ENCODE data around the gene NLGN1. TPM values are rescaled to one million over a fixed set of nuclear protein-coding genes. Genes with fewer than 3 reads are reported as not detected.

NLGN1 gene
- total RNA-seq, 2 donors from 2014 or later, result 0.67 to 1.3 TPM

DNA sequence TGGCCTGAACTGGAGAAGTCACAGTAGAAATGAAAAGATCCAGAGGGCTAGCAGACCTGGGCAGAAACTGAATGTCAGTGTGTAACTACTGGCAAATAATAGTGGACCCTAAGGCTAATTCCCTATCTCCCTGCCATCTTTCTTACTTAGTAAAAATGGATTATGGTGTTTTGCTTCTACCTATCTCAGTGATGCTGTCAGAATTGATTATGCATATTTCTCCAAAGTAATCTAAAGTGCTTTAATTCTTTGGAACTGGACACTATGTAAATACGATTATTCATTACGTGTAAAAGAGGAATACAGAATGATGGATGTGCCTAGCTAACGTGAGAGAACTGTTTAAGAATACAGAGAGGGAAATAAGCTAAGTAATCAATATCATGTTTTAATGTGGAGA is 651.9 kb downstream of the NLGN1 start:
- Histone ChIP-seq H3K36me3 (no peaks in the 10 kb centered on the region), H3K9ac (ENCODE audit: low read depth in 2 of 2, low read length in 2 of 2) (no peak overlapping the region), H3K4me3 (no peak overlapping the region), H3K27me3 (no peaks in the 10 kb centered on the region), H3K9me3 (no peaks in the 10 kb centered on the region), H3K4me1 (no peaks in the 10 kb centered on the region), H3K27ac (no peak overlapping the region)
- intact Hi-C loops (cut with DNase I), result no loop called here
- DNase-seq, result no peak
- TF ChIP-seq, protein P1, sequence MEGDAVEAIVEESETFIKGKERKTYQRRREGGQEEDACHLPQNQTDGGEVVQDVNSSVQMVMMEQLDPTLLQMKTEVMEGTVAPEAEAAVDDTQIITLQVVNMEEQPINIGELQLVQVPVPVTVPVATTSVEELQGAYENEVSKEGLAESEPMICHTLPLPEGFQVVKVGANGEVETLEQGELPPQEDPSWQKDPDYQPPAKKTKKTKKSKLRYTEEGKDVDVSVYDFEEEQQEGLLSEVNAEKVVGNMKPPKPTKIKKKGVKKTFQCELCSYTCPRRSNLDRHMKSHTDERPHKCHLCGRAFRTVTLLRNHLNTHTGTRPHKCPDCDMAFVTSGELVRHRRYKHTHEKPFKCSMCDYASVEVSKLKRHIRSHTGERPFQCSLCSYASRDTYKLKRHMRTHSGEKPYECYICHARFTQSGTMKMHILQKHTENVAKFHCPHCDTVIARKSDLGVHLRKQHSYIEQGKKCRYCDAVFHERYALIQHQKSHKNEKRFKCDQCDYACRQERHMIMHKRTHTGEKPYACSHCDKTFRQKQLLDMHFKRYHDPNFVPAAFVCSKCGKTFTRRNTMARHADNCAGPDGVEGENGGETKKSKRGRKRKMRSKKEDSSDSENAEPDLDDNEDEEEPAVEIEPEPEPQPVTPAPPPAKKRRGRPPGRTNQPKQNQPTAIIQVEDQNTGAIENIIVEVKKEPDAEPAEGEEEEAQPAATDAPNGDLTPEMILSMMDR (IDR thresholded peaks at IDR 0.05), result no peak

DNA sequence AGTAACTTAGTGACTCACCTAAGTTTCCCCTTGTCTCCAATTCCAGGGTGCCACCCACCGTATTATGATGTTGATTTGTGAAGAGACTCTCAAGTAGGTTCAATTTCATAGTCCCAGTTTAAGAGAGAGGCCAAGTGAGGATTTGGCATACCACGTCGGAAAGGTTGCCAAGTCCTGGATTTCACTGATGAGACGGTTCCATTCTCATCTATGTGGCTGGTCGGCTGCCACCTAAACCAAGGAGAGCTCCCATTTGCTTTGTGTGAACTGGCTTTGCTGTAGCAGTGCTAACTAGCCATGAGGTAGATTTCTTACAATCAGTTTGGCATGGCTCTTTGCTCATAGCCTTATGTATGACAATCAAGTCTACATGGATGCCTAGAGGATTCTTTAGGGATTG is 653.6 kb downstream of the NLGN1 start:
- DNase-seq, result no peak
- Histone ChIP-seq H3K4me3 (no peak overlapping the region), H3K27me3 (no peaks in the 10 kb centered on the region), H3K9ac (ENCODE audit: low read depth in 2 of 2, low read length in 2 of 2) (no peak overlapping the region), H3K36me3 (no peaks in the 10 kb centered on the region), H3K4me1 (no peaks in the 10 kb centered on the region), H3K27ac (no peak overlapping the region), H3K9me3 (no peaks in the 10 kb centered on the region)
- intact Hi-C loops (cut with DNase I), result no loop called here
- TF ChIP-seq, protein P1 (IDR thresholded peaks at IDR 0.05), result no peak

DNA sequence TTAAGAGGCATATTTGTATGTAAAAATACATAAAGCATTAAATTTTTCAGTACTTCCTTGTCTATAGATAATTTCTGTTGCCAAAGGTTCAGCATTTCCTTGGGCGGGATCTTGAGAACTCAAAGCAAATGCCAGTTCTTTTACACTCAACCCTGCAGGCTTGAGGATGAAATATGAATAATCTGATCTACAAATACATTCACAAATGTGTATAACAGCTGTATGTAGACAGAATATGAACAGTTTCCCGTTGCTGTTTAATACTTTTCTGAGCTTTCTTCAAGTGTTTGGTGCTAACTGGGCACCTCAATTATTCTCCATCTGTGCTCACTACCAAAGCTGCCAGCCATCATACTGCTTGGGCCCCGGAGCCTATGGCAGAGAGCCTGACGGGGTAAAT is 661.3 kb downstream of the NLGN1 start:
- H3K27ac ChIP-seq, result no peak overlapping the region
- no peaks in the 10 kb centered on the region for H3K9me3 ChIP-seq
- no peak overlapping the region for H3K9ac ChIP-seq (ENCODE audit: low read depth in 2 of 2, low read length in 2 of 2)
- no peaks in the 10 kb centered on the region for H3K4me1 ChIP-seq
- no peaks in the 10 kb centered on the region for H3K36me3 ChIP-seq
- intact Hi-C loops (cut with DNase I), result no loop called here
- TF ChIP-seq, protein P1 (IDR thresholded peaks at IDR 0.05), result no peak
- H3K4me3 ChIP-seq, result no peak overlapping the region
- no peaks in the 10 kb centered on the region for H3K27me3 ChIP-seq
- DNase-seq, result no peak

DNA sequence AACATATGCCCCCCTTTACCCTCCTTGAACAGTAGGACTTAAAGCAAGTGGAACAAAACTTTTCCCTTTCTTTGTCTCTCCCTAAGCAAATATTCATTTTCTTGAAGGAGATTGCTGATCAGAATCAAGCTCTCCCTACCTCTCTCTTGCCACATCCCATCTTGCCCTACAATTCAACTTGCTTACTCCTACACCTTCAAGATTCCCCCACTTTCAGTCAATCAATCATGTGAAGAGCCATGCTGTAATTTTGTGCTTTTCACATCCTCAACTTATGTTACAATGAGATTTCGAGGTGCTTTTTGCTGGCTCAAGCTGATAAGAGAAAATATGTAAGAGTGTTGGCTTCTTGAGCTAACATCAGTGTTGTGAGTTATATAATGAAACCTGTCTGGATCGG is 662.9 kb downstream of the NLGN1 start:
- intact Hi-C loops (cut with DNase I), result no loop called here
- Histone ChIP-seq H3K4me3 (no peak overlapping the region), H3K9me3 (no peaks in the 10 kb centered on the region), H3K9ac (ENCODE audit: low read depth in 2 of 2, low read length in 2 of 2) (no peak overlapping the region), H3K27me3 (no peaks in the 10 kb centered on the region), H3K27ac (no peak overlapping the region), H3K4me1 (no peaks in the 10 kb centered on the region), H3K36me3 (no peaks in the 10 kb centered on the region)
- TF ChIP-seq, protein P1 (IDR thresholded peaks at IDR 0.05), result no peak
- DNase-seq, result no peak

DNA sequence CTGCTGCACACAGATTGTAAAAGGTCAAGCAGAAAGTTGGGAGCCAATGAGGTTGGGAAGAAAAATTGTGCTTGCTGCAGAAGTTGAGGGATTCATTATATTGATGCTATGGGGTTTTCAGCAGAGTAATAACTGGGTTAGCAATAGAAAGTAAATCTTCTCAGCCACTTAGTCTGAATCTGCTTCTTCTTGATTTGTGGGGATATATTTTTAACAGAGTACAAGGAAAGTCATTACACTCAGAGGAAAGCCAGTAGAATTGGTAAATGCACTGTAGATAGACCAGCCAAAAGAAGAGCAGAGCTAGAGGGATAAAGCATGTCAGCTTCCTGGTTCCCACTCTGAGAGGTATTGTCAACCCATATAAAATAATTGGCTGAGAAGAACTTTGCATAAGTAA is 663.6 kb downstream of the NLGN1 start:
- H3K9me3 ChIP-seq, result no peaks in the 10 kb centered on the region
- no peaks in the 10 kb centered on the region for H3K36me3 ChIP-seq
- no peak for DNase-seq
- H3K4me1 ChIP-seq, result no peaks in the 10 kb centered on the region
- H3K27me3 ChIP-seq, result no peaks in the 10 kb centered on the region
- intact Hi-C loops (cut with DNase I), result no loop called here
- H3K9ac ChIP-seq (ENCODE audit: low read depth in 2 of 2, low read length in 2 of 2), result no peak overlapping the region
- TF ChIP-seq, protein P1 (IDR thresholded peaks at IDR 0.05), result no peak
- no peak overlapping the region for H3K27ac ChIP-seq
- no peak overlapping the region for H3K4me3 ChIP-seq

DNA sequence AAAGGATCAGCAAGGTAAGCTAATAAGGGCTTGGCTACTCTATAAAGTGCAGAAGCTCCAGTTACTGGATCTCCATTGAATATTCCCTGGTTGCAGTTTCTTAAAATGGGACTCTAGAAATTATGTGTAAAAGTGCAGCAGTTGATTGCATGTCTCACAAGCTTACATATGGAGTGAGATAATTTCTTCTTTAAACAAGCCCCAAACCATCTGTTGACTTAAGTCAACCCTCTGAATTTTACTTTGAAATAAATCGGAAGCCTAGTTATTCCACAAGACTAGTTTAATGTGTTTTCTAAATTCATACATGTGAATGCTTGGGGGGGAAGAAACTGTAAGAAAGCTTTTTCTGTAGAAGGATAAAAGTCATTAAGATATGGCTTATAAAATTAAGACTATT is 664.2 kb downstream of the NLGN1 start:
- Histone ChIP-seq H3K4me3 (no peak overlapping the region), H3K36me3 (no peaks in the 10 kb centered on the region), H3K9me3 (no peaks in the 10 kb centered on the region), H3K4me1 (no peaks in the 10 kb centered on the region), H3K9ac (ENCODE audit: low read depth in 2 of 2, low read length in 2 of 2) (no peak overlapping the region), H3K27ac (no peak overlapping the region), H3K27me3 (no peaks in the 10 kb centered on the region)
- intact Hi-C loops (cut with DNase I), result no loop called here
- TF ChIP-seq, protein P1 (IDR thresholded peaks at IDR 0.05), result no peak
- DNase-seq, result no peak
